Sigmoid colon (tissue), 7 donors: ENCODE measurements around the gene TGFB1I1. TPM values are rescaled to one million over a fixed set of nuclear protein-coding genes. Genes with fewer than 3 reads are reported as not detected.

Experiments used
- DNase-seq: peaks from one replicate; pipeline ENCODE4 v3.0.0-alpha.2; 2019
- H3K27ac ChIP-seq, 4 donors: fragments of 200-600 bp; sonication (generic); one replicate each; pipeline ENCODE4 v1.5.1; 2016 to 2019; ENCODE audit warnings: mild to moderate bottlenecking in 1 of 4
- H3K27me3 ChIP-seq, 3 donors: fragments of 200-600 bp; sonication (generic); one replicate each; pipeline ENCODE4 v1.5.1; 2019; ENCODE audit warnings: mild to moderate bottlenecking in 1 of 3
- H3K36me3 ChIP-seq, 4 donors: fragments of 200-600 bp; sonication (generic); one replicate each; pipeline ENCODE4 v1.5.1; 2016 to 2019
- H3K4me1 ChIP-seq, 4 donors: fragments of 200-600 bp; sonication (generic); one replicate each; pipeline ENCODE4 v1.5.1; 2017 to 2019
- H3K4me3 ChIP-seq, 4 donors: fragments of 200-600 bp; sonication (generic); one replicate each; pipeline ENCODE4 v1.5.1; 2017 to 2019; ENCODE audit warnings: mild to moderate bottlenecking in 2 of 4, moderate library complexity in 1 of 4
- H3K9me3 ChIP-seq, 4 donors: fragments of 200-600 bp in 3 of 4; sonication (generic) in 3 of 4; one replicate each; pipeline versions ENCODE4 v1.5.1 to v1.6.1; 2013 to 2019
- CTCF ChIP-seq, 4 experiments: fragments of 450-650 bp in 3 of 4; fragments of 200-600 bp in 1 of 4; IDR thresholded peaks; one replicate each; pipeline ENCODE4 v1.5.1; 2016 to 2019; ENCODE audit warnings: antibody characterized with exemption in 4 of 4, mild to moderate bottlenecking in 3 of 4, moderate library complexity in 2 of 4
- EP300 ChIP-seq, 4 donors: sonication (generic); formaldehyde crosslinking; IDR thresholded peaks; one replicate each; pipeline ENCODE4 v1.6.1; 2017; ENCODE audit warnings: antibody characterized with exemption in 4 of 4
- POLR2A ChIP-seq, 2 donors: fragments of 450-650 bp; IDR thresholded peaks; one replicate each; pipeline ENCODE4 v1.6.1; 2016; ENCODE audit warnings: antibody characterized with exemption in 2 of 2, mild to moderate bottlenecking in 2 of 2, moderate library complexity in 2 of 2
- POLR2AphosphoS5 ChIP-seq, 4 donors: sonication (generic); formaldehyde crosslinking; IDR thresholded peaks; one replicate each; pipeline ENCODE4 v1.6.1; 2017; ENCODE audit warnings: antibody characterized with exemption in 4 of 4
- WGBS, 2 donors: extraction: QIAGEN DNeasy Blood & Tissue Kit; methylation state at CpG; one replicate each; pipeline ENCODE4 v1.1.7; 2013; 5-methylcytosine and 5-hydroxymethylcytosine counted together
- intact Hi-C: fragments of 100-400 bp; cut with DNase I; formaldehyde crosslinking; loops from one replicate; pipeline ENCODE4 v1.15.1; 2023
- polyA plus RNA-seq, 3 donors: library from polyadenylated mRNA; stranded (reverse); fragments of 200-250 nt; gene quantifications; one replicate each; pipeline ENCODE4 v1.2.3, GENCODE V29; 2013
- total RNA-seq, 4 donors: library from RNA; depleted of rRNA; stranded (reverse); fragments of >200 nt; gene quantifications; one replicate each; pipeline ENCODE4 v1.1.0, GENCODE V29; 2016
- donor health status: healthy with polysubstance abuse.
- donor health status: Bipolar disorder and iron deficiency.
- donor health status: healthy.

TGFB1I1 gene
- total and polyA plus RNA-seq, 7 donors = 10.4 to 339 (median 124) TPM

GRCh38 chr16:31451681-31452351 lies 20.1 kb upstream of the TGFB1I1 start:
- Histone ChIP-seq H3K27ac (peak overlapping the region; percentile 28 to 68 (median 63)), H3K4me1 (peaks cover 0 to 57% (median 54%) of the 10 kb centered on the region in 4 donors), H3K27me3 (no peaks in the 10 kb centered on the region), H3K4me3 (no peak overlapping the region), H3K36me3 (no peaks in the 10 kb centered on the region), H3K9me3 (no peaks in the 10 kb centered on the region)
- 38 to 53% methylated on average over 11 of the region's 11 CpGs for WGBS, 2 donors
- TF ChIP-seq EP300 (IDR thresholded peaks at IDR 0.05) (no peak), CTCF (IDR thresholded peaks at IDR 0.05) (peak; percentile 16 to 74 (median 42))
- DNase-seq = peak; percentile 81
- intact Hi-C loops = loop anchor here (10.0 kb wide), 3 partner anchors 337 to 1357 kb away; partner anchors contain the start of genes KAT8, SETD1A, TBX6 and YPEL3

DNA sequence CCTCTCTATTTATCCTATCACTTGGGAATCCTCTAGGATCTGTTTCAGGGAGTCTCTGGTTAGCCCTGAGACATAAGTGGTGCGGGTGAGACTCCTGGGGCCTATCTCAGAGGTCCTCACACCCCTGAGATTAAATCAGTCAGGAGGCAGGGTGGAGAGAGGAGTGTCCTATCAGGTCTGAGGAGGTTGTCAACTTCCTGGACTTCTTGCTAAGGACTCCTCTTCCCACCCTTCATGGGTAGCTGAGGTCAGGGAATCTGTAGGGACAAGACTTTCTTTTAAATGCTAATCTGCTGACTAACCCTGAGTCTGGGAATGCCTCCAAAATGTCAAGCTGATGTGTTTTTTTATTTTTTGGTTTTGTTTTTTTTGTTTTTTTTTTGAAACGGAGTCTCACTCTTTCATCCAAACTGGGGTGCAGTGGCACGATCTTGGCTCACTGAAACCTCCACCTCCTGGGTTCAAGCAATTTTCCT lies 19.3 kb upstream of the TGFB1I1 start:
- peak; percentile 58 for DNase-seq
- H3K4me1 ChIP-seq = peaks cover 0 to 65% (median 63%) of the 10 kb centered on the region in 4 donors
- no peak overlapping the region for H3K4me3 ChIP-seq
- no peaks in the 10 kb centered on the region for H3K9me3 ChIP-seq
- H3K36me3 ChIP-seq = no peaks in the 10 kb centered on the region
- no peaks in the 10 kb centered on the region for H3K27me3 ChIP-seq
- 83 to 90% methylated on average over 3 of the region's 3 CpGs for WGBS, 2 donors
- H3K27ac ChIP-seq = peak overlapping the region; percentile 61 to 68 (median 66)
- TF ChIP-seq POLR2AphosphoS5 (IDR thresholded peaks at IDR 0.05) (peak in 1 of 4 donors; percentile 6), EP300 (IDR thresholded peaks at IDR 0.05) (no peak), POLR2A (IDR thresholded peaks at IDR 0.05) (no peak), CTCF (IDR thresholded peaks at IDR 0.05) (no peak)
- intact Hi-C loops = loop anchor here (10.0 kb wide), 3 partner anchors 338 to 1358 kb away; partner anchors contain the start of genes KAT8, SETD1A, TBX6 and YPEL3

DNA sequence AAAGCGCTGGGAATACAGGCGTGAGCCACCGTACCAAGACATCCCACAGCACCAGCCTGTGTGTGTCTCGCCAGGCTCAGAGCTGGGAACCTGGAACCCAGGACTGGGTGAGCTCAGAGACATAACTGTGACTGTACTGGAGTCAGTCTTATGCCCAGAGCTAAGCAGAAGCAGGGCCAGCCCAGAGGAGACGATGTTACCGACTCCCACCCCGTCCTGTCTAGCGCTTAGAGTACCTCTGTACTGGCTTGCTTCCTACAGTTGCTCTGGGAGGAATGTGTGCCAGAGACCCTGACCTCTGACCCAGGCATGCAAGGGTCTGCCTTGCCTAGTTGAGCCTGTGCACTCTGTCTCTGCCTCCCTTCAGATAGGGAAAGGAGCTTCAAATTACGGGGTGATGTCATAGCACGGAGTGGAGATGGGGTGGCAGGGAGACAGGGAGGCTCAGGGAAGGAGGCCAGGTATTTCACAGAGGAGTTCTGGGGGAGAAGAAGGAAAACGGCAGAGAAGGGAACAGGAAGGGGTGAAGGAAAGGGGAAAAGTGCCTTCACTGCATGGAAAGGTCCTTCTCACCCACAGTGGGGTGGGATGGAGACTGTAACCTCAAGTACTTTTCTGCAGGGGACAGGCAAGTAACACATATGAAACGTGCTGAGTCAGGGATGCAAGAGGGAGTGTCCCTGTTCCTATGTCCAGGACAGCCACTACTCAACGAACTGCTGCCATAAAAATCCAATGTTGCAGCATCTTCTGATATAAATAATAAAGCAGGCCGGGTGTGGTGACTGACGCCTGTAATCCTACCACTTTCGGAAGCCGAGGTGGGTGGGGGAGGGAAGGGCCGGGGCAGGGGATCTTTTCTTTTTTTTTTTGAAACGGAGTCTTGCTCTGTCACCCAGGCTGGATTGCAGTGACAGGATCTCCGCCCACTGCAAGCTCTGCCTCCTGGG lies 18.4 kb upstream of the TGFB1I1 start:
- Histone ChIP-seq H3K36me3 (no peaks in the 10 kb centered on the region), H3K27ac (peak overlapping the region; percentile 61 to 68 (median 66)), H3K4me3 (no peak overlapping the region), H3K9me3 (no peaks in the 10 kb centered on the region), H3K4me1 (peaks cover 0 to 70% (median 69%) of the 10 kb centered on the region in 4 donors), H3K27me3 (no peaks in the 10 kb centered on the region)
- 39 to 64% methylated on average over 20 of the region's 20 CpGs for WGBS, 2 donors
- DNase-seq = peak; percentile 71
- intact Hi-C loops = loop anchor here (10.0 kb wide), 3 partner anchors 339 to 1359 kb away; partner anchors contain the start of genes KAT8, SETD1A, TBX6 and YPEL3
- TF ChIP-seq EP300 (IDR thresholded peaks at IDR 0.05) = no peak
- no peak for TF ChIP-seq POLR2AphosphoS5 (IDR thresholded peaks at IDR 0.05)
- no peak for TF ChIP-seq POLR2A (IDR thresholded peaks at IDR 0.05)
- TF ChIP-seq CTCF (IDR thresholded peaks at IDR 0.05) = no peak

DNA sequence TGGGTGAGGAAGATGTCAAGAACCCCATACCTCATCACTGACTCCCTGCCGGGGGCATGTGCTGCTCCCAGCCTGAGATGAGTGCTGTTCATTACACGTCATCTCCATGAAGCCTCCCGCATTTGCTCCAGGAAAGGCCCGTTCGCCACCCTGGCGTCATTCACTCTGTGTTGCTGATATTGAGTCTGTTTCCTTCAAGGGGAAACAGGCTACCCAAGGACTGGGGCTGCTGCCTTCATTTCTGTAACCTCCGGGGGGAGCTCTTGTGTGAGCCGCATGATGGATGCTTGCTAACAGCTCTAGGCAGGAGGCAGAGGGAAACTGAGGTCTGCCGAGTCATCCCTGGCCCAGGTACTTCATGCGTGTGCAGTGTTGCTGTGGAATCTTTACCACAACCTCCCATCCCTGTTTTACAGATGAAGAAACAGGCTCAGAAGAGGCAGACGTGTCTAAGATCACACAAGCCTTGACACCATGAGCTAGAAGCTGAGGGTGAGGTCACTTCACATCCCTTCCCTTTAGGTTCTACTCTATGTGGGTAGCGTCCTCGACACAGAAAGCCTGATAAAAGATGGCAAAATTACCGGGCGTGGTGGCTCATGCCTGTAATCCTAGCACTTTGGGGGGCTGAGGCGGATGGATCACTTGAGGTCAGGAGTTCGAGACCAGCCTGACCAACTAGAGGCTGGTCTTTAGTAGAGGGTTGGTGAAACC lies 16.2 kb upstream of the TGFB1I1 start:
- peaks cover 0 to 77% (median 76%) of the 10 kb centered on the region in 4 donors for H3K4me1 ChIP-seq
- H3K27ac ChIP-seq = peak overlapping the region in 1 of 4 donors; percentile 5
- peak; percentile 63 for DNase-seq
- intact Hi-C loops = loop anchor here (5.0 to 10.0 kb wide), 4 partner anchors 313 to 1361 kb away; partner anchors contain the start of genes KAT8, SETD1A, TBX6 and YPEL3
- 65 to 72% methylated on average over 17 of the region's 17 CpGs for WGBS, 2 donors
- no peak overlapping the region for H3K4me3 ChIP-seq
- no peaks in the 10 kb centered on the region for H3K36me3 ChIP-seq
- H3K9me3 ChIP-seq = no peaks in the 10 kb centered on the region
- H3K27me3 ChIP-seq = no peaks in the 10 kb centered on the region
- TF ChIP-seq CTCF (IDR thresholded peaks at IDR 0.05) = no peak
- no peak for TF ChIP-seq POLR2AphosphoS5 (IDR thresholded peaks at IDR 0.05)
- no peak for TF ChIP-seq EP300 (IDR thresholded peaks at IDR 0.05)
- no peak for TF ChIP-seq POLR2A (IDR thresholded peaks at IDR 0.05)
